SJCRH30 (cell line): ENCODE data around the gene RNF151. TPM values are rescaled to one million over a fixed set of nuclear protein-coding genes. Genes with fewer than 3 reads are reported as not detected.

Source experiments
- DNase-seq, 2 experiments: peaks; one replicate each; pipeline ENCODE4 v3.0.0-alpha.2; 2015 to 2020
- H3K27ac ChIP-seq: fragments of 250-450 bp; sonication (Bioruptor Pico); 2 replicates; pipeline ENCODE4 v1.5.1; 2020; ENCODE audit warnings: mild to moderate bottlenecking, moderate library complexity
- H3K27me3 ChIP-seq: fragments of 250-450 bp; sonication (Bioruptor Pico); 2 replicates; pipeline ENCODE4 v1.5.1; 2020; ENCODE audit warnings: mild to moderate bottlenecking, moderate library complexity
- H3K36me3 ChIP-seq: fragments of 250-450 bp; sonication (Bioruptor Pico); 2 replicates; pipeline ENCODE4 v1.5.1; 2020; ENCODE audit warnings: mild to moderate bottlenecking, moderate library complexity
- H3K4me1 ChIP-seq: fragments of 250-450 bp; sonication (Bioruptor Pico); 2 replicates; pipeline ENCODE4 v1.5.1; 2020; ENCODE audit warnings: mild to moderate bottlenecking, moderate library complexity
- H3K4me3 ChIP-seq: fragments of 250-450 bp; sonication (Bioruptor Pico); 2 replicates; pipeline ENCODE4 v1.5.1; 2020; ENCODE audit warnings: mild to moderate bottlenecking, moderate library complexity
- H3K9me3 ChIP-seq: fragments of 250-450 bp; sonication (Bioruptor Pico); replicated peaks from 2 replicates; pipeline ENCODE4 v1.5.1; 2020; ENCODE audit warnings: mild to moderate bottlenecking, moderate library complexity
- total RNA-seq: library from RNA; depleted of rRNA; stranded (reverse); fragments of >200 nt; shearing (Covaris generic); gene quantifications from 2 replicates; pipeline ENCODE4 v1.2.3, GENCODE V29; 2014

The RNF151 gene
- total RNA-seq, 1 experiment from 2014 or later, result not detected

DNA sequence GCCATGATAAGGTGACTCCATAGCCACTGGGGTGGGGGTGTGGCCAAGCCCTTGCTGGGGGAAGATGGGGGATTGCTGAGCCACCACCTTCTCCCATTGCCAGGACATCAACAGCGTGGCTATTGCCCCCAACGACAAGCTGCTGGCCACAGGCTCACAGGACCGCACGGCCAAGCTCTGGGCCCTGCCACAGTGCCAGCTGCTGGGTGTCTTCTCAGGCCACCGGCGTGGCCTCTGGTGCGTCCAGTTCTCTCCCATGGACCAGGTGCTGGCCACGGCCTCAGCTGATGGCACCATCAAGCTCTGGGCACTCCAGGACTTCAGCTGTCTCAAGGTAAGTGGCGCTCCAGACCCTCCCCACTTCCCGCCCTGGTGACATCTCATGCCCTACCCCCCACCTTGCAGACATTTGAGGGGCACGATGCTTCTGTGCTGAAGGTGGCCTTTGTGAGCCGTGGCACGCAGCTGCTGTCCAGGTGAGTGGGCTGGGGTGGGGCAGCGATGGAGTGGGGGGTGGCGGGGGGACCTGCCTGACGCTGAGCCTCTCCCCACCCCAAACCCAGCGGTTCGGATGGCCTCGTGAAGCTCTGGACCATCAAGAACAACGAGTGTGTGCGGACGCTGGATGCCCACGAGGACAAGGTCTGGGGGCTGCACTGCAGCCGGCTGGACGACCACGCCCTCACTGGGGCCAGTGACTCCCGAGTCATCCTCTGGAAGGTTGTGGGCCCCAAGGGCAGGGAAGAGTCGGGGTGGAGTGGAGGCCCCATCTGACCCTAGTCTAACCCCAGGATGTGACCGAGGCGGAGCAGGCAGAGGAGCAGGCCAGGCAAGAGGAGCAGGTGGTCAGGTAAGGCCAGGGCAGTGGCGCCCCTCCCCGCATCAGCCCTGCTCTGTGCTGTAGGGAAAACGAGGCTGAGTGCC lies 10.6 kb downstream of the RNF151 start:
- peaks cover 37% of the 10 kb centered on the region for H3K36me3 ChIP-seq
- no peaks in the 10 kb centered on the region for H3K9me3 ChIP-seq
- DNase-seq, result no peak
- no peak overlapping the region for H3K4me3 ChIP-seq
- peaks cover 26% of the 10 kb centered on the region for H3K4me1 ChIP-seq
- no peaks in the 10 kb centered on the region for H3K27me3 ChIP-seq
- H3K27ac ChIP-seq, result no peak overlapping the region

DNA sequence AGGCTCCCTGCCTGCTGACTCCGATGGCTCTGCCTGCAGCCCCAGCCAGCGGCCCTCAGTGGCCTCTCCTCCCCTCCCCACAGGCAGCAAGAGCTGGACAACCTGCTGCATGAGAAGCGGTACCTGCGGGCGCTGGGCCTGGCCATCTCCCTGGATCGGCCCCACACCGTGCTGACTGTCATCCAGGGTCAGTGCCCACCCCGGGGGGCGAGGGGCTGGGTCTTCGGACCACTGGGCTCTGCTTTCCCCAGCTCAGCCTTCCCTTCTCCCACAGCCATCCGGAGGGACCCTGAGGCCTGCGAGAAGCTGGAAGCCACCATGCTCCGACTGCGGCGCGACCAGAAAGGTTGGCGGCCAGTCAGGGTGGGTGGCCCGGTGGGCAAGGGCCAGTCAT lies 11.2 kb downstream of the RNF151 start:
- no peaks in the 10 kb centered on the region for H3K9me3 ChIP-seq
- H3K4me1 ChIP-seq, result peaks cover 32% of the 10 kb centered on the region
- H3K36me3 ChIP-seq, result peaks cover 37% of the 10 kb centered on the region
- no peaks in the 10 kb centered on the region for H3K27me3 ChIP-seq
- no peak overlapping the region for H3K4me3 ChIP-seq
- no peak for DNase-seq
- no peak overlapping the region for H3K27ac ChIP-seq

DNA sequence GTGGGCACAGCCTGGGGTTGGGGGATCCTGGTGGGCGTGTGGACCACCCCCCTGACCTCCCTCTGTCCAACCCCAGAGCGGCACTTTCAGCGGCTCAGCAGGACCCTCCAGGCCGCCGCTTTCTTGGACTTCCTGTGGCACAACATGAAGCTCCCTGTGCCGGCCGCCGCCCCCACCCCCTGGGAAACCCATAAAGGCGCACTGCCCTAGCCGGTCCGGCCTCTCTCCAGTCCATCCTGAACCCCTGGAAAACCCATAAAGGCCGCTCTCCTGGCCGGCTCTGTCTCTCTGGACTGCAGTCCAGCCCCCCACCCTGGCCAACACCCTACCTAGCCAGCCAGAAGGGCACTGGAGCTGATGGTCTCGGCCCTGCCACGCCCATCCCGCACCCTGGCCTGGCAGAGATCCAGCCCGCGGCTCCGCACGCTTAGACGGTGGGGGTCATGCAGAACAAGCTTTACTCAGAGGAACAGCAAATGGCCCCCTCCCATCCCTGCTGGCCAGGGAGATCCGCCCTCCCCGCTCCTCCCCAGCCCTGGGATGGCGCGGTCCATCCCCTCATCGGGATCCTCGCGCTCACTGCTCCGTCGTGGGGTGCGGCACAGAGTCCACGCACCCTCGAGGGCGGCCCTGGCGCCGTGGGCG lies 11.9 kb downstream of the RNF151 start:
- peaks cover 34% of the 10 kb centered on the region for H3K4me1 ChIP-seq
- H3K4me3 ChIP-seq, result no peak overlapping the region
- no peak overlapping the region for H3K27ac ChIP-seq
- H3K27me3 ChIP-seq, result no peaks in the 10 kb centered on the region
- DNase-seq, result no peak
- H3K9me3 ChIP-seq, result no peaks in the 10 kb centered on the region
- peaks cover 37% of the 10 kb centered on the region for H3K36me3 ChIP-seq

DNA sequence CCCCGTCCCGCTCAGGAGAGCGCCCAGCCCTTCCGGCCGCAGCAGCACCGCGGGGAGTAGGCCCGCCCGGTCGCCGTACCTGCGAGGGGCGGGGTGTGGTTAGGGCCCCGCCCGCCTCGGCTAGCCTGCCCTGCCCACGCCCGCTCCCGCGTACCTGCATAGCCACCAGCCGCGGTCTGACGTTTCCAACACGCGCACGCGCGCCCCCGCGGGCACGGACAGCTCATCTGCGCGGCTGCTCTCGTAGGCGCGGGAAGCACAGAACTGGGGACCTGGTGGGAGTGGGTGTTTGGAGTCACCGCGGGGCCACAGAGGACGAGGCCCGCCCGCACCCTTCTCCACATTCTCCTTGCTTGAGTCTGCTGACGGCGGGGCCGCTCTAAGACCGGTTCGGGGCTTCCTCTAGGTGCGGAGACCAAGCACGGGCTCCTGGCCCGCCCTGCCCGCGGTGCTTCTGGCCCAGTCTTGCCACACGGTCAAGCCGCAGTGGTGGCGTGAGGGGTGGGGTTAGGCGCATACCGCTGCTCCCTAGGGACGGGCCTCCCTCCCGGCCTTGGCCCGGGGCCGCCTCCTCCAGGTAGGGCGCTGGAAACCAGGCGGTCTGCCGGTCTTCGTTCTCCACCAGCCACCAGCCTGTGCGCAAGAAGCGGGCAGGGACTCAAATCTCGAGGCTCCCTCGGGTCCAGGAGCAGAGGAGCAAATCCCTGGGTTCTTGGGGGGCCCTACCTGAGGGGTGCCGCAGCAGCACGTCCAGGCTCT lies 12.8 kb downstream of the RNF151 start:
- peaks cover 30% of the 10 kb centered on the region for H3K4me1 ChIP-seq
- H3K9me3 ChIP-seq, result no peaks in the 10 kb centered on the region
- H3K4me3 ChIP-seq, result no peak overlapping the region
- DNase-seq, result no peak
- H3K27ac ChIP-seq, result no peak overlapping the region
- no peaks in the 10 kb centered on the region for H3K27me3 ChIP-seq
- H3K36me3 ChIP-seq, result peaks cover 37% of the 10 kb centered on the region

DNA sequence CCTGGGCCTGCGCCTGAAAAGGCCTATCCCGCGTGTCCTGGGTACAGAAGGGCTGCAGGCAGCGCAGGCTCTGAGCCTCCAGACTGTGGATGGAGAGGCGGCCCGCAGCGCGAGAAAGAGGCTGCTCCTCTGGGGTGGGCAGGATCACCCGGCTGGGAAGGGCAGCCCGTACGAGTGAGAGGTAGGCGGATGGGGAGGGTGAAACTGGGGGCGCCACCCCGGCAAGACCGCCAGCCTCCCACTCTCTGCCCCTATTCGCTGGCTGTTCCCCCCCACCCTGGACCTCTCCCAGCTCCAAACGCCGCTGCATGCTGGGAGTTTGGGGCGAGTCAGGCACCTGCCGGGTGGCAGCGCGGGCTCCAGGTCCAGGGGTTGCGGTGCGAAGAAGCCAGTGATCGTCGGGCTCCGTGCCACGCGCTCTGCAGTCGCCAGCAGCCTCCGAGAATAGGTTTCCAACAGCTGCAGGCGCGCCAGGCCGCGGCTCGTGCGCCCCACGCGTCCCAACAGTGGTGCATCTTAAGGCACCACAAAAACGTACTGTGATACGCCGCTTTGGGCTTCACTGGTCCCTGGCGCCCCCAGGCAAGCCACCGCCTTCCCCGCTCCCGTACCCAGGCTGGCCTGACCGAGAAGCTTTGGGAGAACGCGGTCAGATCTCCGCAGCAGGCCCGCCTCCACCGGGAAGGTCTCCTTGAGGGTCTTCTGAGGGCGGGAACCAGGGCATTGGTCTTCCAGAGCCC lies 13.5 kb downstream of the RNF151 start:
- H3K9me3 ChIP-seq, result no peaks in the 10 kb centered on the region
- H3K4me1 ChIP-seq, result peaks cover 30% of the 10 kb centered on the region
- H3K27me3 ChIP-seq, result no peaks in the 10 kb centered on the region
- no peak overlapping the region for H3K27ac ChIP-seq
- no peak for DNase-seq
- no peak overlapping the region for H3K4me3 ChIP-seq
- H3K36me3 ChIP-seq, result peaks cover 37% of the 10 kb centered on the region

DNA sequence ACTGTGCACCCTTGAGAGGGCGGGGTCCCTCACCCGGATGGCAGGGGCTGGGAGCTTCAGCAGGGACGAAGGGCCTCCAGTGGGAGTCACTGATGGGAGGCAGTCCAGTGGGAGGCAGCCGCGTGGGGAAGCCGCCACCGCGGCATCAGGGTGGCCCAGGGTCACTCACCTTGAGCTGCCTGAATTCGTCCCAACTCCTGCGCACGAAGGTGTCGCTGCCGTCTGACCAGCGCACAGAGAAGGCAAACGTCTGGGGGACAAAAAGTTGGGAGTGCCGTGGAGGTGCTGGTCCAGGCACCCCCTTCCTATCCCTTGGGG lies 14.1 kb downstream of the RNF151 start:
- Histone ChIP-seq H3K27ac (no peak overlapping the region), H3K4me1 (peaks cover 30% of the 10 kb centered on the region), H3K36me3 (peaks cover 34% of the 10 kb centered on the region), H3K4me3 (no peak overlapping the region), H3K9me3 (no peaks in the 10 kb centered on the region), H3K27me3 (no peaks in the 10 kb centered on the region)
- DNase-seq, result no peak

DNA sequence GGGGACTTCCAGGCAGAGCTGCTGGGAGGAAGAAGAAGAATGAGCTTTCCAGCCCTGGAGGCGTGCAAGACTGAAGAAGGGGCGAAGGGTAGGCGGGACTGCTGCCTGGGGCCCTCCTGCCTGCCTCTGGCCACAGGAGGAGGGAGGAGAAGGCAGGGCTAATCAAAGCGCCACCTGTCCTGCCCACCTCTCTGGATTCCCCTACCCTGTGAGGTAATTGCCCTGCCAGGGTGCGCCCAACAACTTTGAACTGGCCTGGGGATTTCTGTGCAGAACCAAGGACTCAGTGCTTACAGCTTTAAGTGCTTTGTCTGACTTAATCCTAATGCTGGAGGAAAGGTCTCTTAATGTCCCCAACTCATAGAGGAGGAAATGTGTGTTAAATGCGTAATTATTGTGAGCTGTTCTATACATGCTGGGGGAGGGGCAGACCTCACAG lies 14.8 kb downstream of the RNF151 start, which contains the start of gene NOXO1:
NOXO1 (minus strand) TSS at position 72 of the 439 bp plus-strand sequence. CDS start 290 bp downstream, outside the sequence.
- H3K27me3 ChIP-seq, result no peaks in the 10 kb centered on the region
- no peak within 1 kb of the TSS for H3K4me3 ChIP-seq
- DNase-seq, result peak in 1 of 2 experiments; percentile 49
- H3K36me3 ChIP-seq, result peaks cover 28% of the 10 kb centered on the region
- H3K9me3 ChIP-seq, result no peaks in the 10 kb centered on the region
- peak within 1 kb of the TSS; percentile 57 for H3K27ac ChIP-seq
- H3K4me1 ChIP-seq, result peaks cover 30% of the 10 kb centered on the region

DNA sequence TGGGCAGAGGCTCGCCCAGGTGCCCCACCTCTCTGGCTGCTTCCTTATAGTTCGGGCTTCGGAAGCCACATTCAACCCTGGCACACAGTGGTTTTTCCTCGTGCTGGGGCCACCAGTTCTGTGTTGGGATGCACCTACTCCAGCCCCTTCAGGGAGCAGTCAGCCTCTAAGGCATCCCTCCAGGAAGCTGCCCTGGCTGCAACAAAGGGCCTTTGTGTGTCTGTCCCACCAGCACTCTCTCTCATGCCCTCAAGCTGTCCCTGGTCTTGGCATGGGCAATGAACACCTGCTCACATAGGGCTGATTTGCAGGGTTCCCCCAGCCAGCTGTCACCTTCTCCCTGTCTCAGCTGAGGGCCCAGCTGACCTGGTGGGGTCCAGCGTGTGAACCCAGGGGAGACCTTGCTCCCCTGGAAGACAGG lies 15.4 kb downstream of the RNF151 start:
- Histone ChIP-seq H3K27ac (peak overlapping the region; percentile 57), H3K27me3 (no peaks in the 10 kb centered on the region), H3K36me3 (peaks cover 22% of the 10 kb centered on the region), H3K4me1 (peaks cover 30% of the 10 kb centered on the region), H3K9me3 (no peaks in the 10 kb centered on the region), H3K4me3 (no peak overlapping the region)
- DNase-seq, result peak; percentile 94 to 97

DNA sequence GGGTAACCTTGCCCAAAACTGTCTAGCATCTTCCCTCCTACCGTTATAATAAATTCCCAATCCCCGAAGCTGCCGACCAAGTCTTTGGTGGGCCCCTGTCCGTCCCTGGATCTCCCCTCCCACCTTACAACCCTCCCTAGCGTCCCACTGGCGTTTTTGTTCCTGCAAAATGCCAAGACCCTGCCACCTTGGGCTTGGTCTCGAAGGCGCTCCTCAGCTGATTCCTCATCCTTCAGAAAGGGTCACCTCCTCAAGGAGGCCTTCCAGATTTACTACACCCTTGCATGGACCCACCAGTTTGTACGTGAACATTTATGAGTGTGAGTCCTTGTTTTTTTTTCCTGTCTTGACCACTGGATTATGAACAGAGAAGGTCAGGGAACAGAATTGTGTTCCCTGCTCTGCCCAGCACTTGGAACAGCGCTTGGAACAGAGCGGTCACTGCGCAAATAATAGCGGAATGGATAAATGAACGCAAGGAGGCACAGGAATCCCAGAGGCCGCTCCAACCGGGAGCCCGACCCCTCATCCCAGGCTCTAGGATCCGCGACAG lies 16.4 kb downstream of the RNF151 start:
- Histone ChIP-seq H3K36me3 (peaks cover 13% of the 10 kb centered on the region), H3K27me3 (no peaks in the 10 kb centered on the region), H3K4me3 (peak overlapping the region; percentile 79), H3K27ac (peak overlapping the region; percentile 52), H3K4me1 (peaks cover 30% of the 10 kb centered on the region), H3K9me3 (no peaks in the 10 kb centered on the region)
- no peak for DNase-seq

DNA sequence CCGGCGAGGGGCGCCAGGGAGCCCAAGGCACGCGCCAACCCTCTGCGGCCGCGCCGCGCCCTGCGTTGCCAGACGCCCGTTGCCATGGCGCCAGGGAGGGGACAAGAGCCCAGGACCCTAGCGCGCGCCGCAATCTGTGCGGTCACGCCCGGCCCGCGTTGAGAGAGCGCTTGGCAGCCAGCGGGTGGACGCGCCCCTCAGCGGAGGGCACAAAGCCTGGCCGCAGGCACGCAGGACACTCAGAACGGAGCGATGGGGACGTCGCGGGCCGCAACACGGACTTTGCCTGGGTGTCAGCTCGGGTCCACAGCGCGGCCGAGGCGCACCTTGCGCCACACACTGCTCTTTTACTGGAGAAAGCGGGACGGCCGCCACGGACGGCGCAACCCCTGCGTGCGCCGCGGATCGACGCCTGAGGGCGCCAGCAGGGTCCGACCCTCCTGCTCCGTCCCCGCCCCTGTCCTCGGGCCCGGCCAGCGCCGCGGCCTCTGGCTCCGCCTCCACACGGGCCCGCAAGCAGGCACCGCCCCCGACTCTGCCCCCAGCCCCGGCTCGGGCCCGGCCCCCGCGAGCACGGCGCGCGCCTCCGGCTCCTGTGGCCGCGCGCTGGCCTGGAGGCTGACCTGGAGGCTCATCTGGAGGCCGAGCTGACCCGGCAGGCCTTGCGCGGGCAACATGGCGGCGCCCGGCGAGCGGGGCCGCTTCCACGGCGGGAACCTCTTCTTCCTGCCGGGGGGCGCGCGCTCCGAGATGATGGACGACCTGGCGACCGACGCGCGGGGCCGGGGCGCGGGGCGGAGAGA lies 17.1 kb downstream of the RNF151 start, which contains the start of gene GFER:
GFER (plus strand) TSS at position 650 of the 803 bp plus-strand sequence; CDS start at position 676, 26 bp downstream.
- Histone ChIP-seq H3K9me3 (no peaks in the 10 kb centered on the region), H3K27me3 (no peaks in the 10 kb centered on the region), H3K36me3 (peaks cover 7% of the 10 kb centered on the region), H3K27ac (peak within 1 kb of the TSS; percentile 52), H3K4me3 (peak within 1 kb of the TSS; percentile 79), H3K4me1 (peaks cover 30% of the 10 kb centered on the region)
- peak; percentile 90 to 91 for DNase-seq

DNA sequence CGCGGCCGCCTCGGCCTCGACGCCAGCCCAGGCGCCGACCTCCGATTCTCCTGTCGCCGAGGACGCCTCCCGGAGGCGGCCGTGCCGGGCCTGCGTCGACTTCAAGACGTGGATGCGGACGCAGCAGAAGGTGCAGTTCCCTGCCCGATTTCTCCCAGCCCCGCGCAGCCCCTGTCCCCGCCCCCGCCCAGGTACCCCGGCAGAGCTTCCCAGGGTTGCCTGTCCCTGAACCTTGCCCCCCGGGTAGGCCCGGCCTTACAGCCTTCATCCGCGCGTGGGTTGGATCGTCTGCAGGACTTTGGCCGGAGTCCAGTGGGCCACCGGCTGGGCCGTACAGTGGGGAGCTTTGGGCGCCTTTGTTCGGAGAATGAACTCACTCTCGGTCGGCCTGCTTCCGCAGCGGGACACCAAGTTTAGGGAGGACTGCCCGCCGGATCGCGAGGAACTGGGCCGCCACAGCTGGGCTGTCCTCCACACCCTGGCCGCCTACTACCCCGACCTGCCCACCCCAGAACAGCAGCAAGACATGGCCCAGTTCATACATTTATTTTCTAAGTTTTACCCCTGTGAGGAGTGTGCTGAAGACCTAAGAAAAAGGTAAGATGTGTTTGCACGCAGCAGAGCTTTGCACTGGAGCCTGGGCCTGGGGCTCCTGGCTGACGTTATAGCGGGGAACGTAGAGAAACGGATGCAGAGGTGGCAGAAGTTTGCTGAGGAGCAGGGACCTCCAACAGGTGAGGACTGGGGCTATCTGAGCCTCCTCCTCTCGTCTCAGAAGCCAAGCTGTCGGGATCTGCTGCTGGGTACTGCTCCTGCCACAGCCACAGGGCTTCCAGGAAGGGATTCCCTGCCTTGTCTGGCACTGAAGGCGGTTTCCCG lies 17.9 kb downstream of the RNF151 start:
- Histone ChIP-seq H3K4me1 (peaks cover 30% of the 10 kb centered on the region), H3K36me3 (peaks cover 3% of the 10 kb centered on the region; the same call in 1 of the 2 replicates), H3K27me3 (no peaks in the 10 kb centered on the region), H3K27ac (peak overlapping the region; percentile 47), H3K9me3 (no peaks in the 10 kb centered on the region), H3K4me3 (peak overlapping the region; percentile 79)
- peak; percentile 37 to 41 for DNase-seq

DNA sequence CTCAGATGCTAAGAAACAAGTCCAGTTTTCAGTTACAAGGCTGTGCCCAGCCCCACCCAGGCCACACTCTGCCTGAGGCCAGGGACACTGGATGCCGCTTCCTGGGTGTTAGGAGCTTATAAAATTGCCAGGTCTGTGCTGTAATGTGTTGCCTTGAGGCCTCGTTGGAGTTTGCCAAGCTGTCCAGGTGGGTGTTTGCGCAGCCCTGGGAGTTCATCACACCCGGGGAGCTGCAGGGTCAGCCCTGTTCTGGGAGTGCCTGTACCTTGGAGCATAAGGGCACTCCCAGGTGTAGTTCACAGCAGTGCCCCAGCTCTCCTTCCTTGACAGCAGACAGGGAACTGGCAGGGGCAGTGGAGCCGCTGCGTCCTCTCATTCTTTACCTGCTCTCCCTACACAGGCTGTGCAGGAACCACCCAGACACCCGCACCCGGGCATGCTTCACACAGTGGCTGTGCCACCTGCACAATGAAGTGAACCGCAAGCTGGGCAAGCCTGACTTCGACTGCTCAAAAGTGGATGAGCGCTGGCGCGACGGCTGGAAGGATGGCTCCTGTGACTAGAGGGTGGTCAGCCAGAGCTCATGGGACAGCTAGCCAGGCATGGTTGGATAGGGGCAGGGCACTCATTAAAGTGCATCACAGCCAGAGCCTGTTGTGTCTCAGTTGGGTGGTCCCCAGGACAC lies 19.0 kb downstream of the RNF151 start:
- H3K27me3 ChIP-seq, result peaks cover 3% of the 10 kb centered on the region
- H3K27ac ChIP-seq, result no peak overlapping the region
- no peak overlapping the region for H3K4me3 ChIP-seq
- DNase-seq, result no peak
- peaks cover 26% of the 10 kb centered on the region for H3K4me1 ChIP-seq
- no peaks in the 10 kb centered on the region for H3K9me3 ChIP-seq
- no peaks in the 10 kb centered on the region for H3K36me3 ChIP-seq
